GM19193 (cell line): ENCODE results near the gene FTO.

Experiments
- POLR2A ChIP-seq: IDR thresholded peaks from 4 replicates; pipeline ENCODE4 v1.6.1; 2011; ENCODE audit not compliant: insufficient read depth, insufficient read length; ENCODE audit errors: extremely low read depth

The FTO gene

GRCh38 chr16:53991754-53992378 lies 287.9 kb downstream of the FTO start:
- TF ChIP-seq POLR2A, result no peak

- TF ChIP-seq POLR2A, result no peak
Observed at GRCh38 chr16:53995378-53995777, 291.4 kb downstream of the FTO start.

DNA sequence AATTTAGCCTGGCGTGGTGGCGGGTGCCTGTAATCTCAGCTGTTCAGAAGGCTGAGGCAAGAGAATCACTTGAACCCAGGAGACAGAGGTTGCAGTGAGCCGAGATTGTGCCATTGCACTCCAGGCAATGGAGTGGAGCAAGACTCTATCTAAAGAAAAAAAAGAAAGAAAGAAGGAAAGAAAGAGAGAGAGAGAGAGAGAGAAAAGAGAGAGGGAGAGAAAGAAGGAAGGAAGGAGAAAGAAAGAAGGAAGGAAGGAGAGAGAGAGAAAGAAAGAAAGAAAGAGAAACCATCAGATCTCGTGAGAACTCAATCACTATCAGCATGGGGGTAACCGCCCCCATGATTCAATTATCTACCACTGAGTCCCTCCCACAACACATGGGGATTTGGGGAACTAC lies 293.0 kb downstream of the FTO start:
- TF ChIP-seq POLR2A, result no peak

DNA sequence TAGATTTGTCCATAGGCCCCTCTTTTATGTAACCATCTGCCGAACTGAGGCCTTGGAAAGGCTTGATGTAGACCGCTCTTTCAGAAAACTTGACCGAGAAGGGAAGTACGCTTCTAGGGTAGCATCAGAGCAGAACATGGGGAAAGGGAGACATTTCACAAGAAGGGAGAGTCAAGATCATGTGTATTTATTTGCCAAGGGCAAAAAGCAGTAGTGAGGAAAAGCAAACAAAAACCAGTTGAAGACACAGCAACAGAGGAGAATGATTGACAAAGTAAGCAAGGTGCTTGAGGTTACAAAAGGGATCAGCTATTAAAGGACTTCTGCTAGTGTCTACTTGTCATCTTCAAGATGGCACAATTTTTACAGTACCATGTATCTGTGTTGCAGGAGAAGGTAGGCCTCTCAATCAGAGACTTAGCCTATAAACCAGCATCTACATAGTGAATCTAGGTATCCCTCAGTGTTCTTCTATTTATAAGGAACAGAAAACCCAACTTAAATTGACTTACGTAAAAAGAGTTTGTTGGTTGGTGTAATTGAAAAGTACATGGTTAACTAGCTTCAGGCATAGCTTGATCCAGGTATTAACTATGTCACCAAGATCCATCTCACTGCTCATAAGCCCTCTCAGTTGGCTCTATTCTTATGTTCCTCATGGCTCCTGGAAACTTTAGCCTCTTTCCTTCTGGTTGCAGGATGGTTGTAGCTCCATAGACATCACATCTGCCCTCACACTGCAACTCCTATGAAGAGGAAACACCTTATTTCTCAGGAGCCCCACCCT lies 294.3 kb downstream of the FTO start:
- no peak for TF ChIP-seq POLR2A

GRCh38 chr16:53998966-53999522 lies 295.1 kb downstream of the FTO start:
- TF ChIP-seq POLR2A, result no peak

GRCh38 chr16:53999841-54000240 lies 295.9 kb downstream of the FTO start:
- TF ChIP-seq POLR2A, result no peak

GRCh38 chr16:54000361-54000760 lies 296.4 kb downstream of the FTO start:
- TF ChIP-seq POLR2A, result no peak

DNA sequence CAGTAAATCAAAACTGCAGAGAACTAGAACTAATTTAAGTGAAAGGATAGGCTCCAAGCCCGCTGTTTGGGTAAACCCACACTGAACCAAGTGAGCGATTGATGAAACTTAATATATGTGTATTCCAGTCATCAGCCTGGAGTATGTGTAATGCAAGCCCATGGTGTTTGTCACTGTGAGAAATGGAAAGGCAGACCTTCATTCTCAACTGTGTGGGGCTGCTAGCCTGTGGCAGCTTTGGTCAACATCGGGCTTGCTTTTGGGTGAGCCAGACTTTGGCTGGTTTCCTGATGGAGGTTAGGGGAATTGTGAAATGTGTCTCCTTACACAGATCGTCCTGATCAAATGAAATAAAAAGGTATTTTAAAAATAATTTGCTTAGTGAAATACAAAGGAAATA lies 302.7 kb downstream of the FTO start:
- TF ChIP-seq POLR2A, result no peak

GRCh38 chr16:54007504-54007903 lies 303.5 kb downstream of the FTO start:
- no peak for TF ChIP-seq POLR2A

- TF ChIP-seq POLR2A, result no peak
Observed at GRCh38 chr16:54009464-54010176, 305.7 kb downstream of the FTO start.

DNA sequence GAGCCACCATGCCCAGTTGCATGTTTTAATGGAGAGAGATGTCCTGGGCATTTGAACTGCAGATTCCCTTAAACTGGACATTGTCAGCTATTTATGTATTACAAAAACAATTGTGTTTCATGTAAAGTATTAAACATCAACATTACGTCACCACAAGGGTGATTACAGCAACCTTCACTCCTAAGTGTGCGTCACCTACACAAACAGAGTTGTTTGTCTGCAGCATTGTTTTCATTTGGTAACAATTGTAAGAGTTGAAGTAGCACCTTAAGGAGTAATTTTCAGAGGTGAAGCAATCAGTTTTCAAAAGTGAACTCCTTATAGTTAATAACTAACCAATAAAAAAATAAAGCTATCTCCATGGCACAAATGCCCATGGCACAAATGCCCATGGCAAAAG lies 311.2 kb downstream of the FTO start:
- TF ChIP-seq POLR2A, result no peak

- TF ChIP-seq POLR2A, result no peak
Observed at GRCh38 chr16:54022362-54022761, 318.4 kb downstream of the FTO start.

- TF ChIP-seq POLR2A, result no peak
Observed at GRCh38 chr16:54026456-54026855, 322.5 kb downstream of the FTO start.

- no peak for TF ChIP-seq POLR2A
Observed at GRCh38 chr16:54027062-54027461, 323.1 kb downstream of the FTO start.

- TF ChIP-seq POLR2A, result no peak
Observed at GRCh38 chr16:54027558-54027957, 323.6 kb downstream of the FTO start.
